Measurements from ENCODE around the gene ZBTB14. TPM values are rescaled to one million over a fixed set of nuclear protein-coding genes. Genes with fewer than 3 reads are reported as not detected.

ZBTB14 gene
- total RNA-seq, 1 experiment from 2014 or later: 15.5 TPM

DNA sequence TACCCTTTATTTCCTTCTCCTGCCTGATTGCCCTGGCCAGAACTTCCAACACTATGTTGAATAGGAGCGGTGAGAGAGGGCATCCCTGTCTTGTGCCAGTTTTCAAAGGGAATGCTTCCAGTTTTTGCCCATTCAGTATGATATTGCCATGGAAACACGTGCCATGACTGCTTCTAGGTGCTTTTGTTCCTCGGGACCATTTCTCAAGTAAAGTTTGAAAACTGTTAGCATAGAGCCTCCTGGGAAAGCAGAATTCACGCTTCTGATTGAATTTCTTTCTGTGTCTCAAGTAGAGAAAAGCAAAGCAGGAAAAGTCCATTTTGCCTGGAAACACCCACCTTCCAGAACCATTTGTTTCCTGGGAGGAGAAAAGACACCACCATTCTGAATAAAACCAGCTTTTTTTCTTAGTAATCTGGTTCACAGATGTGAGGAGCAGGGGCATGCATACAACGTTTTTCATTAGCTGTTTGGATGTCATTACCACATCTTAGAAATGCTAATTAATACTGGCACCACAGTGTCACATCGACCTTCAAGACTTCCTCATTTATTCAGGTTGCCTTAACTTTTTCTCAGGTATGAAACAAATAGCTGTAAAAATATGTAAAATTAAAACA is 39.0 kb upstream of the ZBTB14 start:
- H3K18ac ChIP-seq (ENCODE audit: insufficient read length, low read depth, low read length): no peak overlapping the region
- no CpG with 5 or more reads among the region's 6 CpGs for WGBS (ENCODE audit: extremely low coverage, insufficient read length, low lambda C conversion rate)
- H4K20me1 ChIP-seq (ENCODE audit: control insufficient read depth, insufficient read depth, insufficient read length): no peaks in the 10 kb centered on the region
- H3T11ph ChIP-seq (ENCODE audit: low read length): no peak overlapping the region
- no peak overlapping the region for H2BK20ac ChIP-seq (ENCODE audit: low read depth, low read length, poor library complexity, severe bottlenecking)
- no peak overlapping the region for H3K14ac ChIP-seq (ENCODE audit: insufficient read depth, low read length)
- H3K79me1 ChIP-seq (ENCODE audit: insufficient read depth, low read depth, low read length, poor library complexity, severe bottlenecking): no peaks in the 10 kb centered on the region
- no peak overlapping the region for H2AK5ac ChIP-seq (ENCODE audit: insufficient read length, low read length)
- no peak overlapping the region for H2BK15ac ChIP-seq (ENCODE audit: low read depth, low read length)
- H3K27me3 Mint-ChIP-seq (ENCODE audit: low read depth): 0 out of 2 replicates have a peak, but pooled peaks cover 1% of the 10 kb centered on the region
- no peak overlapping the region for H3K56ac ChIP-seq (ENCODE audit: insufficient read length, low read depth, low read length)
- no peak for DNase-seq
- H4K8ac ChIP-seq (replicated peaks; ENCODE audit: insufficient read length, low read depth, low read length): no peak overlapping the region
- no peaks in the 10 kb centered on the region for H3K23me2 ChIP-seq (ENCODE audit: insufficient read length, low read depth, low read length, poor library complexity, severe bottlenecking)
- H3K4me3 Mint-ChIP-seq: no peak overlapping the region
- H3K9ac ChIP-seq (ENCODE audit: extremely low read depth, insufficient read length, low read length): no peak overlapping the region
- peaks cover 9% of the 10 kb centered on the region in 2 experiments for H3K4me1 Mint-ChIP-seq
- H2BK120ac ChIP-seq (ENCODE audit: low read depth, low read length, poor library complexity, severe bottlenecking): no peak overlapping the region
- no peak overlapping the region for H2BK5ac ChIP-seq (ENCODE audit: insufficient read length, low read length)
- H4K91ac ChIP-seq (ENCODE audit: insufficient read length, low read depth, low read length): no peak overlapping the region
- H4K5ac ChIP-seq (ENCODE audit: insufficient read length, low read depth, low read length): no peak overlapping the region
- TF ChIP-seq, protein P1, sequence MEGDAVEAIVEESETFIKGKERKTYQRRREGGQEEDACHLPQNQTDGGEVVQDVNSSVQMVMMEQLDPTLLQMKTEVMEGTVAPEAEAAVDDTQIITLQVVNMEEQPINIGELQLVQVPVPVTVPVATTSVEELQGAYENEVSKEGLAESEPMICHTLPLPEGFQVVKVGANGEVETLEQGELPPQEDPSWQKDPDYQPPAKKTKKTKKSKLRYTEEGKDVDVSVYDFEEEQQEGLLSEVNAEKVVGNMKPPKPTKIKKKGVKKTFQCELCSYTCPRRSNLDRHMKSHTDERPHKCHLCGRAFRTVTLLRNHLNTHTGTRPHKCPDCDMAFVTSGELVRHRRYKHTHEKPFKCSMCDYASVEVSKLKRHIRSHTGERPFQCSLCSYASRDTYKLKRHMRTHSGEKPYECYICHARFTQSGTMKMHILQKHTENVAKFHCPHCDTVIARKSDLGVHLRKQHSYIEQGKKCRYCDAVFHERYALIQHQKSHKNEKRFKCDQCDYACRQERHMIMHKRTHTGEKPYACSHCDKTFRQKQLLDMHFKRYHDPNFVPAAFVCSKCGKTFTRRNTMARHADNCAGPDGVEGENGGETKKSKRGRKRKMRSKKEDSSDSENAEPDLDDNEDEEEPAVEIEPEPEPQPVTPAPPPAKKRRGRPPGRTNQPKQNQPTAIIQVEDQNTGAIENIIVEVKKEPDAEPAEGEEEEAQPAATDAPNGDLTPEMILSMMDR (conservative IDR thresholded peaks at IDR 0.05): no peak
- no peak overlapping the region; a peak in 1 of 7 replicates for H3K27ac Mint-ChIP-seq
- no peak overlapping the region for H2BK12ac ChIP-seq (ENCODE audit: insufficient read length, low read depth, low read length)
- H3K36me3 Mint-ChIP-seq (ENCODE audit: insufficient read depth in 1 of 3, low read depth in 3 of 3): no peaks in the 10 kb centered on the region
- H2AFZ ChIP-seq (ENCODE audit: low read length): no peak overlapping the region
- no peaks in the 10 kb centered on the region for H3K79me2 ChIP-seq (ENCODE audit: insufficient read depth, low read length)
- no peaks in the 10 kb centered on the region for H3K27me3 ChIP-seq (ENCODE audit: insufficient read depth, low read length)
- peaks cover 0 to 3% of the 10 kb centered on the region in 2 experiments; a peak in 1 of 5 replicates for H3K9me3 Mint-ChIP-seq
- H3K4me1 ChIP-seq (ENCODE audit: insufficient read depth, low read length): 0 out of 2 replicates have a peak, but pooled peaks cover 2% of the 10 kb centered on the region
- H3K9me3 ChIP-seq (ENCODE audit: control insufficient read depth, low read depth, low read length): no peaks in the 10 kb centered on the region
- H3K23ac ChIP-seq (ENCODE audit: insufficient read length, low read depth, low read length): no peak overlapping the region
- H3K4me2 ChIP-seq (ENCODE audit: insufficient read depth, insufficient read length, low read length): no peak overlapping the region
- no peak overlapping the region for H3K4ac ChIP-seq (ENCODE audit: low read depth, low read length)
- no peak overlapping the region for H3K27ac ChIP-seq (ENCODE audit: insufficient read length, low read depth, low read length)
